GM19455 (cell line): Measurements from ENCODE around the gene UST.

ENCODE experiments used
- ATAC-seq: cut with Tn5 transposase; IDR thresholded peaks from one replicate; pipeline ENCODE4 v1.9.1; 2021; ENCODE audit not compliant: unreplicated experiment

The UST gene

DNA sequence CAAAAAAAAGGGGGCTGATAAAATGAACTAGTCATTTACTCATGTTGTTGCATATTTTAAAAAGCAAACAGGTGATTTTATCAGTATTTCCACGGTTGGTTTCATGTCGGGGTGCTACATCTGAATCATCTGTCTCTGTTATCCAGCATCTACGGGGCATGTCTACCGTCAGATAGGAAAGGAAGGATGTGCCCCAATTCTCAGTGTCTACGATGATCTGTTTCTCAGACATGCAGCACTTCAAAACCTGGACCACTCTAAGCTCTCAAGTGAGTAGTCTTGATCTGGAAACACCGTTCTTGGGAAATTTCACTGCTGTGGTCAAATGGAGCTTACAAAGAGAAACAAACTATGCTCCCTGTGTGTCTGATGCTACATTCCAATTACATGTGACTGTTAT lies 330.4 kb downstream of the UST start:
- no peak for ATAC-seq

DNA sequence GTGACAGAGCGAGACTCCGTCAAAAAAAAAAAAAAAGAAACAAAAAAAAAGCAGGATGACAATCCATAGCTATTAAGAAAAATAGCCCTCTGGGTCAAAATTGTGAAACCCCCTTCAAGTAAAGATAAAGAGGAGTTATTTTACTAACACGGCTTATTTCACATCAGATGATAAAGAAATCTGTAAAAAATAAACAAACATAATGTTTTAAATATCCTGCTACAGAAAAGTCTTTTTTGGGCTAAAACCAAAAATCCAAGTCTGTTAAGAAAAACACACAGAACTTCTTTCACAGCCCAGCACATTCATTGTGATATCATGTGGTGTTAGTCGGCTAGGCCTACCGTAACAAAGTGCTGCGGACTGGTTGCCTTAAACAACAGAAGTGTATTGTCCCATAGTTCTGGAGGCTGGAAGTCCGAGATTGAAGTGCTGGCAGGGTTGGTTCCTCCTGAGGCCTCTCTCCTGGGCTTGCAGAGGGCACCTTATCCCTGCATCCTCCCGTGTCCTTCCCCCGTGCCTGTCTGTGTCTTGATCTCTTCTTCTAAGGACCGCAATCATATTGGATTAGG lies 331.5 kb downstream of the UST start:
- no peak for ATAC-seq

DNA sequence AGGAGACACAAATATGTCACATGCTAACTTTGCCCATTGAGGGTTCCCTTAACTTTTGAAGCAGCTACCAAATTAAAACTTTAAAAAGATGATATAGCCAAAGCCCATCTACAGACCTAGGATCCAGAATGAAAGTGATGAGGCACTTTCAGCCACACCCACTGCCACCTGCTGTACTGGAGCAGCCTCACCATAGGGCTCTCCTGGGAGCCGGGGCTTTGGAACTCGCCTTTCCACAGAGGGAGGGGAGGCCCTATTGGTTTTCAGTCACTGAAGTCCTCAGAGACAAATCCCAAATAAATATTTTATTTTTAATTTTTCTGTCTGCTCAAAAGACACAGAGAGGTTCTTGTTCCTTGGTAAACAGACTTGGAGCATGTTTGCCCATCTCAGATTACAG lies 332.6 kb downstream of the UST start:
- no peak for ATAC-seq

DNA sequence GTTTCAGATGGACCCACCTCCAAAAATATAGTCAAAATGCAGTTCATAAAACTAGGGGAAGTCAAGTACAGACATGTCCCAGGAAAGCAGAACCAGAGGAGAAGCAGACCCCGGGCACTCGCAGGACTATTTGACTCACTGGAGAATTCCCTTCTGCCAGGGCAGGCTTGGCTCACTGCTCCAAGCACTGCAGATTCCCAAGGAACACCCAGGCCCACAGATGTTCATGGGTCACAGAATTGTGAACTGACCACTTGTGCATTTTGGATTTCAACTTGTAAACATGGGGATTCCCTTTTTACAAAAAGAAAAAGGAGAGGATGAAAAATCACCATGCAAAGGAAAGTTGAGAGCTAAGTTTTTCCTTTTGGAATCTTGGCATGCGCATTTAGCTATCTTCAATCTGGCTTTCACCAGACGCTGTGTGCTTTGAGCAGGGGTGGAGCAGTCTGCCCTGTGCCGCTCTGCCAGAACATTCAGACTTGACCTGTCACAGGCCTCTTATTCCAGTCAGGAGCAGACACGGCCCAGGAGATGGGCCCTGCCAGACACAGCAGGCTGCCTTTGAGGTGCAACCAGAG lies 333.2 kb downstream of the UST start:
- no peak for ATAC-seq

DNA sequence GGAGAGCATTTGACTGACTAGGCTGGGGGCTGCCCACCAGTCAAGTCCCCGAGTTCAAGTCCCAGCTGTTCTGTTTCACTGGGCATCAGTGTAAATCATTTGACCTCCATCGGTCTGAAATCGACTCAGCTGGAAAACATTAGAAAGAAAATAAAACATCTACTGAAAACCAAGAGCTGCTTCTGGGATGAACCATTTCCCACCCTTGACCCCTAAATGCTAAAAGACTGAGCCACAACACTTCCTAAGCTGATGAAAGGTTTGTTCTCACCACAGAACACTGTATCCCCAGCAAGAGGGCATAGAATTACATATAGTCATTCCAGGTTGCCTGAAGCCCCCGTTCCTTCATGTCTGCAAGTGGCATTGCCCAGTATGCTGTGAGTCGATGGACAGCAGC lies 333.7 kb downstream of the UST start:
- ATAC-seq: no peak

DNA sequence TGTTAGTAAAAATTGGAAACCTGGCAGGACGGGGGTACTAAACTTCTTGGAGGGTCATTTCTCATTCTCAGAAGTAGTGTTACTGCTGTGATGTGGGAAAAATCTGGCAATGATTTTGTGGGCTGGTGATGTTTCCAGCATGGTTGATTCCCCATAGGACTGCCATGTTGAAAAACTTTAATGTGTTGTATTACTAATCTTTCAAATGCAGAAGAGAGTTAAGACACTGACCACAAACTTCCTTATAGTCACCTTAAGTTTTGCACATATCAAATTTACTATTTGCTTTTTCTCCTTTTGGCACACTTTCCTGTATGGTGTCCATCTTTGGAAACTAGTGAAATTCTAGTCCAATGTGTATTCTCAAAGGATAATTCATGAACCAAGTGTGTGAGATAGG lies 334.5 kb downstream of the UST start:
- ATAC-seq: no peak

DNA sequence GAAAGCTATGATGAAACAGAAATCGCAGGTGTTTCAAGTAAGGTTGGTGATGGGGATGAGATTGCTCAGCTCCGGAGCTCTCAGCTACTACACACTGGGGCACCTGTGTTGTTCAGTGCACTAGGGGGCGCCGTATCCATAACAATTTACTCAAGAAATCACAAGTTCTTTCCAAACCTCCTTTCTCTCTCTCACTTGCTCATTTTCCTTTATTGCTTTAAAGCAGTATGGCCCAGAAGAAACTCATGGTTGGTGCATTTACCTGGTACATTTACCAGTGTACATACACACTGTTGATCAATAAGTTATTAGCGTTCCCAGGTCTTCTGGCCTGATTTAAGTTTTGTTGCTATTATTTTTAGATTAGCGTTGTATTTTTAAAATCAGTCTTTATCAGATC lies 335.5 kb downstream of the UST start:
- peak; percentile 69 for ATAC-seq

DNA sequence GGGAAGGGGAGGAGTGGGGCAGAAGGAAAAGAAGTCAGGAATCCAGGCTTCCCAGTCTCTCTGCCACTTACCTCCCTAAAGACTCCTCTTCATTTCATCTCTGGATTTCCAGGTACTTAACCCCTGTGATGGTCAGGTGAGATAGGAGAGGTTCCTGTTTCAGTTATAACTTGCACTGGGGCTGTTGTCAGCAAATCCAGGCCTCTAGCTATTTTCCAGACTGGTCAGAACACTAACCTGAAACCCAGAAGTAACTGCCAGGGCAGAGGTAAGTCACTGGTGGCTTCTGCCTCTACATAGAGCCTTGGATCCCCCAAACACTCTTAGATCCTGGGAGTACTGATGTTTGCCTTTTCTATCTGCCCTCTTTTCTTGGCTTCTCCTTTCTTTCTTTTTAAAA lies 337.2 kb downstream of the UST start:
- ATAC-seq: no peak

DNA sequence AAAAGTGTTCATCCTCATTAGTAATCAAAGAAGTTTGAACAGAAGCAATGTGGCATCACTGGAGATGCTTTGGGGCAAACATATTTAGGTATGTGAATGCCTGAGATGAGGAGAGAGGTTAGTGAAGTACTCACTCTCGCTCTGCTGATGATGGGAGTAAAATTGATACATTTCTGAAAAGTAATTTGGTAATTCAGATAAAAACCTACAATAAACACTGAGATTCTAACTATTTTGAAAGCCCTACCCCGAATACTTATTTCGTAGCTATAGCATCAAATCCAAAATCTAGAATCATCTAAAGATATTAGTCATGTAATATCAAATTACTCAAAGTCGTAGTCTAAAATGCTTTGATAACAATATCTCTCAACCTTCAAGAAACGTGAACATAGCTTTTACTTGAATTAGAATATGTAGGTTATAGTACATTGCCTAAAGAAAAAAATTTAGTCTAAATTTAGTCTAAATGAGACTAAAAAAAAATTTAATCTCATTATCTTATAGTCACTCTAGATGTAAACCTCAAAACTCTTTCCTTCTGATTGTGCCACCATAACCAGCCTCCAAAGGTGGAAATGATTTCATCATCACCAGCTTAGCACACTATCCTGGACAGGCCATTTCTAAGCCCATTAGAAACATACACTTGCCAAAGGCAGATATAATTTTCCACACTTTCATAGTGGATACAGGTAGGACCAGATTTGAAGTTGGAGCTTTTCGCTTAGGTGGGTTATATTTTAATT lies 338.2 kb downstream of the UST start:
- ATAC-seq: no peak

DNA sequence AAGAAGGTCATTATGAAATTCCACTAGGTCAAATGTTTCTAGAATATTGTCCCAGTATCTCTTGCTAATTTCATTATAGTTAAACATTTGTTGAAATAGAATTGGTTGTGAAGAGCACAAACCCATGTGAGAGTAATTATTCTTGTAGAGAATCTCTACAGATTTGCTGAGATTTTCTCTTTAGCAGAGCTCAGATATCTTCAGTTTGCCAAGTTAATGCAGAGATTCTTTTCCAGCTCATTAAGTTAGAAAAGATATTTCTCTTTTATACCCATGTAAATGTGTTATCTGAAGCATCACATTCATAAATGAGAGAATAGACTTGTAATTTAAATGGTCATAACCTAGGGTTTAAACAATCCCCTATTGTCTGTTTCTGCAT lies 338.7 kb downstream of the UST start:
- ATAC-seq: no peak

DNA sequence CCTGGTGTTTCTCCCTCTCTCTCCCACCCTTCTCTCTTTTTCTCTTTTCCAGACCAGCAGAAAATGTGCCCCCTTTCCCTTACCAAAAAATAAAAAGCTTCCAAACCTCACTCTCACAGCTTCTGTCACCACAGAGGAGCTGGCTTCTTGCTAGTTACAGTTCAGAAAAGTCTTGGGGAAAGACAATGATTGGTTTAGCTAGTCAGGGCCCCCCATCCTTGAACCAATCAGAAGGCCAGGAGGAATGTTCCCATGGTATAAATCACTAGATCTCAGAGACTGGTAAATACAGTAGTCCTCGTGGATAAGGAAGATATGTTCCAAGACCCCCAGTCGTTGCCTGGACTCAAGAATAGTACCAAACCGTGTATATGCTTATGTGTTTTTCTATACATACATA lies 339.5 kb downstream of the UST start:
- no peak for ATAC-seq

DNA sequence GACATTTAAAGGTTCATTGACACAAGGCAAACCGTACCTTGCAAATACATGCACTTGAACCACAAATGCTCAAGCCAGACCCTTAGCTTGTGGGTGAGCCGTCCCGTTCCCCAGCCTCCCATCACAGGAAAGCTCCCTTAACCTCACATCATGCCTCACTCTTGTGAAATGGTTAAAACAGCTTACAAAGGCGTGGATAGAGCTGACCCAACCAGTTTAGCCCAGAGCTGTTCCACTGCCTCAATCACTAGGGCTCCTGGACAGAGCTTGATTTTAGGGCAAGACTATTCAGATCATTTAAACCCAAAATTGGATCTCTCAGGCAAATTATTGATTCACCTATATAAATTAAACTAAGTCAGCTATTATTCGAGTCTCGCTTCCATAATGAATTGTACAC lies 341.1 kb downstream of the UST start:
- ATAC-seq: no peak

DNA sequence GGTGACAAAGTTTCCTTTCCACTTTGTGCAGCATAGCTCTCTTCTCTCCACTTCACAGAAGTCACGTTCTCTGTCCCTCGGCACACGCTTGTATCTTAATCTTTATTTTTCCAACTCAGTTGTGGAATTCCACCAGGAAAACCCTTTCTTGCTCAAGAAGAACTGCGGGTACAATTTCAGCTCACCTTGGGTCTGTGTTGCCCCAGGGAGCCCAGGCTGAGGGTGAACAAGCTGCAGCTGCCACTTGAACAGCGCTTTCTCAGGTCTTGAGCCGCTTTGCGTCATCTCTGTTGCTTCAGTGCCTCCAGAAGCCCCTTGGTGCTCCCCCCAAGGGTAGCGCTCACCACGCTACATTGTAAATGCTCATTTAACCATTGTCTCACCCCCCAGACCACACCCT lies 341.5 kb downstream of the UST start:
- ATAC-seq: no peak

DNA sequence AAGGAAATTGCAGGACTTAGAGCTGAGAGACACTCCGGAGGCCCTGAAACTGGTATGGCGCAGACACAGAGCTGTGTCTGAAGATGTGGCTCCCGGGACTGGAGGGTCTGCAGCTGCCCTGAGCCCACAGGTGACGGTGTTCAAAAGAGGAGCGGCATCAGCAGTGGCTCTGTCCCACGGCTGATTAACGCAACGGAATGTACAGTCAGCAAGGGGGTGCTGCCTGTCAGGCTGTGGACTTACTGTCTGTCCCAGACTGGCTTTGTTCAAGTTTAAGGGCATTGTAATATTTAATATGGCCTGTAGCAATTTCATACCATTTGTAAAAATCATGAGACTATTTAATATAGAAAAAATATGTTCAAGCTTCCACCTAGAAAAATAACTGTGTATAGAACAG lies 342.7 kb downstream of the UST start:
- no peak for ATAC-seq

DNA sequence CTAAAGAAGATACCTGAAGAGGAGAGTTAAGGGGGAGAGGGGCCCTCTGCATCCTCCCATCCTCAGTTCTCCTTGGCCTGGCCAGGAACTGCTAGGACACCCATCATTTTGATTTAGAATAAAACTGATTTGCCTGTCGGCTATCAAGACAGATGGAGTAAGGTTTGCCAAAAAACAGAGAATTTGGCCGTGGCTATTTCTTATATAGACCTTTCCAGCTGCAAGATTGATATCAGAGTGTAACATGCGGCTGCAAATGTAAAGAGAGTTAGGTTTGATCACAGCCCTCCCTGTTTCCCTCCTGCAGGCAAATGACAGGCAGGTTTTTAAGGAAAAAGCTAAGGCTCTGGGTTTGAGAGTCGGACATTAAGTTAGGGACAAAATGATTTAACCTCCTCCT lies 344.1 kb downstream of the UST start:
- ATAC-seq: no peak

DNA sequence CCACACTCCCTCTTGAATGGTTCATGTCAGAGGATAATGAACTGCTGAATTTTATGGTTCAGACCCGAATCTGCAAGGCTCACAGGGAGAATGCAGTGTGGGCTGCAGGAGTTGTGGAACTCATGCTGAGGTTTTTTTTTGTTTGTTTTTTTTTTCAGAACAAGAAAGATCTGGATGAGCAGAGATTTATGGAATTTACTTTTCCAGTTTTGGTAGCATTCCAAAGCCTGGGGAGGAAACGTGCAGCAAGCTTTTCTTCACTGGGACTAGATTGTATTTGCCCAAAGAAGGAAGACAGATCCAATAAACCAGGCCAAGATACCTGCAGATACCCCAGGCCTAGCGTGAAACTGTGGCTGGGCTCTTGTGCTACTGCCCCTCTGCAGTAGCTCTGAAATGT lies 346.8 kb downstream of the UST start:
- ATAC-seq: no peak

DNA sequence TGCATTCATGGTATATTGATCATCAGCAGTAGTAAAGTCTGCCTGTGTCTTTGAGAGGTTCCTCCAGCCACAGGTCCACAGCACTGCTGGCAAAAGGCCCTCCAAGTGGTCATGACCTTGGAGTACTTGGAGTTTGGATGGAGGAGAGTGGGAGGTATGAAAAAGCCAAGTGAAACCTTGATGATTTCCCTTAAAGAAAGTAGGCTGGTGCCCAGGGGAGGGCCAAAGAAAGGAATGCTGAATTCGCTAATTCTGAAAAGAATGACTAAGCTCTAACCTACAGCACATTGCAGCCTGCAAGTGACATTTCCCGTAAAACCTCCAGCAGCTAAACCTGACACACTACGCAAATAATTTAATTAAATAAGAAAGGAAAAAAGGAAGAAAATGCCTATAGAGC lies 347.3 kb downstream of the UST start:
- ATAC-seq: no peak

DNA sequence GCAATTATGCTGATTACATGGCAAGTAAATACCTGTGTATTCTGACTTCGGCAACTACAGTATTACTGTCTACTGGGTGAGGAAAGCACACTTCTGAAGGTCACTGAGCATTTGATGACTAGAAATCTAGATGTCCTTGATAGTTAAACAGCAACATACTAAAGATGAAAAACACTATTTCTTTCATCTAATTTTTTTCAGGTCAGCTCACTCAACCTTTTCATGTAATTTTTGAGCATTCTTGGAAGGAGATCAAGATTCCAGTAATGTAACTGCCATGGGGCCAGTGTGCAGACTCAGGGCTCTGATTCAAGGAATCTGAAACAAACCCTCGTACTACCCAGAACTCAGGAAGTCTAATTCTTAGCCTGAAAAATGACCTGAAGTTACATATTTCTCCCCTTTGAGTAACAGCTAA lies 348.1 kb downstream of the UST start:
- ATAC-seq: no peak

DNA sequence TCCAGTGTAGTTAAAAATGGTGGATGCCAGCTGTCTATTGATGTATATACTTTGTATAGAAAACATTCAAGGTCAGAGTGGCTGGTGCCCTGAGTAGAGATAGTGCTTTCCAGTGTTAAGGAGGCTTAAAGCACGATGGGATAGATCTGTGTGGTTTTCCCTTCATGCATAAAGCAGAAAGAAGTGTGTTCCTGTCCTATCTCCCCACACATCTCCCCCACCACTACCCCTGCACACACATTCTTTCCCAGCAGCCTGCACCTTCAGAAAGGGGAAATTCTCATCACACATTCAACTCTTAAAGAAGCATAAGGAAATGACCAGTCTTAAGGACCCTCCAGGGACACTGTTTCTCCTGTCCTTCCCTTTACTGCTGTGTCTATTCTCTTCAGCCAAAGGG lies 349.0 kb downstream of the UST start:
- ATAC-seq: no peak

DNA sequence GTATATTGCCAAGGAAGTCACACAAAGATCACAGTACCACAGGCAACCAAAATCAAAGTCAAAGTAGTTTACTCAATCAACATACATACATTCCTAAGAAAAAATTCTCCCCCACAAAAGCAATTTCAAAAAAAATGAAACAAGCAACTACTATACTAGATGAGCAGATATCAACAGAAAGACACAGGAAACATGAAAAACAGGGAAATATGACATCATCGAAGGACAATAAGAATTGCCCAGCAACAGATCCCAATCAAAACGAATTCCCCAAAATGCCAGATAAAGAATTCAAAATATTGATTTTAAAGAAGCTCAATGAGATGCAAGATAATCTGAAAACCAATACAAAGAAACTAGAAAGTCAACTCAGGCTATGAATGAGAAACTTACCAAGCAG lies 351.0 kb downstream of the UST start:
- no peak for ATAC-seq

DNA sequence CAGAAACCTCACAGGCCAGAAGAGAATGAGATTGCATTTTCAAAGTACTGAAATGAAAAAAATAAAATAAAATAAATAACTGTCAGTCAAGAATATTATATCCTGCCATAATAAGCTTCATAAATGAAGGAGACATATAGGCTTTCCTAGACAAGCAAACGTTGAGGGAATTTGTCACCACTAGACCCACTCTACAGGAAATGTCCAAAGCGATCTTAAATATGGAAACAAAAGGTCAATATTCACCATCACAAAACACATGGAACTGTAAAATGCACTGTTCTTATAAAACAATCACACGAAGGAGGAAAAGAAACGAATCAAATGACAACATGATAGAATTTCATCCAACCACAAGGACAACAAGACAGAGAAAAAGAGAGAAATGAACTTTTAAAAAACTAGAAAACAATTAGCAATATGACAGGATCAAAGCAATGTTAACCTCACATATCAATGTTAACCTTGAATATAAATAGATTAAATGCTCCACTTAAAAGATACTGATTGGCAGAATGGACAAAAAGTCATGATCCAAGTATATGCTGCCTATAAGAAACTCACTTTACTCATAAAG lies 352.0 kb downstream of the UST start:
- no peak for ATAC-seq

DNA sequence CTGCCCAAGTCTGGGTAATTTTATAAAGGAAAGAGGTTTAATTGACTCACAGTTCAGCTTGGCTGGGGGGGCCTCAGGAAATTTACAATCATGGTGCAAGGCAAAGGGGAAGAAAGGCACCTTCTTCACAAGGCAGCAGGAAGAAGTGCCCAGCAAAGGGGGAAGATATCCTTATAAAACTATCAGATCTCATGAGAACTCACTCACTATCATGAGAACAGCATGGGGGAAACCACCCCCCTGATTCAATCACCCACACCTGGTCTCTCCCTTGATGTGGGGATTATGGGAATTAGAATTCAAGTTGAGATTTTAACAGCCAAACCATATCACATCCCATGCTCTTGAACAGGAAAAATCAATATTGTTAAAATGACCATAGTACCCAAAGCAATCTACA lies 355.5 kb downstream of the UST start:
- ATAC-seq: no peak
